Neutrophil (primary cell): ENCODE results near the gene NPHS1.

Experiments
- H3K27ac ChIP-seq: fragments of 200-600 bp; sonication (generic); 2 replicates; pipeline ENCODE4 v1.5.1; 2016; ENCODE audit warnings: mild to moderate bottlenecking, moderate library complexity
- H3K27me3 ChIP-seq: fragments of 200-600 bp; sonication (generic); 2 replicates; pipeline ENCODE4 v1.6.0; 2016; ENCODE audit warnings: mild to moderate bottlenecking
- H3K36me3 ChIP-seq: fragments of 200-600 bp; sonication (generic); 2 replicates; pipeline ENCODE4 v1.5.1; 2017
- H3K4me1 ChIP-seq, 2 experiments: fragments of 200-600 bp in 1 of 2; sonication (generic) in 1 of 2; 1 replicate in 1 of 2; 2 replicates in 1 of 2; pipeline versions ENCODE4 v1.5.1 to v1.6.1; 2013 to 2016; ENCODE audit warnings: low read depth in 1 of 2, low read length in 1 of 2, mild to moderate bottlenecking in 1 of 2, moderate library complexity in 1 of 2; ENCODE audit not compliant: control insufficient read depth in 1 of 2, insufficient read depth in 1 of 2
- H3K4me3 ChIP-seq, 2 experiments: fragments of 200-600 bp in 1 of 2; sonication (generic) in 1 of 2; 1 replicate in 1 of 2; 2 replicates in 1 of 2; pipeline ENCODE4 v1.5.1; 2013 to 2016; ENCODE audit warnings: low read depth in 1 of 2, low read length in 1 of 2, mild to moderate bottlenecking in 1 of 2, moderate library complexity in 1 of 2
- H3K9me3 ChIP-seq: fragments of 200-600 bp; sonication (generic); 2 replicates; pipeline ENCODE4 v1.5.1; 2016
- TF ChIP-seq, protein P1 (sequence below): fragments of 200-600 bp; sonication (generic); IDR thresholded peaks from 2 replicates; pipeline ENCODE4 v1.5.1; 2016; ENCODE audit warnings: antibody characterized with exemption

Gene NPHS1

GRCh38 chr19:35883882-35884281 is 31.6 kb upstream of the NPHS1 start:
- H3K4me3 ChIP-seq = no peak overlapping the region
- TF ChIP-seq, protein P1, sequence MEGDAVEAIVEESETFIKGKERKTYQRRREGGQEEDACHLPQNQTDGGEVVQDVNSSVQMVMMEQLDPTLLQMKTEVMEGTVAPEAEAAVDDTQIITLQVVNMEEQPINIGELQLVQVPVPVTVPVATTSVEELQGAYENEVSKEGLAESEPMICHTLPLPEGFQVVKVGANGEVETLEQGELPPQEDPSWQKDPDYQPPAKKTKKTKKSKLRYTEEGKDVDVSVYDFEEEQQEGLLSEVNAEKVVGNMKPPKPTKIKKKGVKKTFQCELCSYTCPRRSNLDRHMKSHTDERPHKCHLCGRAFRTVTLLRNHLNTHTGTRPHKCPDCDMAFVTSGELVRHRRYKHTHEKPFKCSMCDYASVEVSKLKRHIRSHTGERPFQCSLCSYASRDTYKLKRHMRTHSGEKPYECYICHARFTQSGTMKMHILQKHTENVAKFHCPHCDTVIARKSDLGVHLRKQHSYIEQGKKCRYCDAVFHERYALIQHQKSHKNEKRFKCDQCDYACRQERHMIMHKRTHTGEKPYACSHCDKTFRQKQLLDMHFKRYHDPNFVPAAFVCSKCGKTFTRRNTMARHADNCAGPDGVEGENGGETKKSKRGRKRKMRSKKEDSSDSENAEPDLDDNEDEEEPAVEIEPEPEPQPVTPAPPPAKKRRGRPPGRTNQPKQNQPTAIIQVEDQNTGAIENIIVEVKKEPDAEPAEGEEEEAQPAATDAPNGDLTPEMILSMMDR = no peak
- peaks cover 21% of the 10 kb centered on the region for H3K27me3 ChIP-seq
- peaks cover 5% of the 10 kb centered on the region in 2 experiments for H3K4me1 ChIP-seq
- peaks cover 33% of the 10 kb centered on the region for H3K36me3 ChIP-seq
- H3K27ac ChIP-seq = no peak overlapping the region
- H3K9me3 ChIP-seq = peaks cover 7% of the 10 kb centered on the region

DNA sequence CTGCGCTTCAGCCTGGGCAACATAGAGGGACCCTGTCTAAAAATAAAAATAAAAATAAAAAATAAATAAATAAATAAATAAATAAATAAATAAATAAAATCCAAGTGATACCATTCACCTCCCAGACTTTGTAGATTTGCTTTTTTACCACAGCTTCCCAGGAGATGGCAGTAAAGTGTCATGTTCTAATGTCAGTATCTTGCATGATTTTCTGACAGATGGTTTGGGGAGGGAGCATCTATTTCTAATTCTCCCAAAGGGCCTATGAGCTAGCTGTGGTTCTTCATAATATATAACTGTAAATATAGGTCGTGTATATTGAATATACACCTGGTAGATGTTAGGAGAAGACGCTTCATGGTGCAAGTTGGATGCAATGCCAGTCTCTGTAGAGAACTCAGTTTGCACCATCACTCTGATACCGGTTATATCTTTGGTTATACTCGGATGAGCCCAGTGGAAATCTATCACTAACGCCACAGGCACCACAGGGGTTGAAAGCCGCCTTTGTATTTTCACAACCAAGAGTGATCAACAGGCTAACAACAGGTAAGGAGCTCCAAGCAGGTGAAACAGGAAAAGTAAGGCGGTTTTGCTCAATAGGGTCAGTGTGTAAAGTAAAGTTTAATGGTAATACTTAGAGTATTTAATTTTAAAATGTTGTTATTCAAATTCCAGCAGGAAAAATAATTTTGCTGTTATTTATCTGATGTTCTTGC is 30.0 kb upstream of the NPHS1 start:
- Histone ChIP-seq H3K36me3 (peaks cover 17% of the 10 kb centered on the region), H3K4me1 (peaks cover 5% of the 10 kb centered on the region in 2 experiments), H3K27me3 (peaks cover 37% of the 10 kb centered on the region), H3K27ac (peak overlapping the region; percentile 36), H3K9me3 (no peaks in the 10 kb centered on the region), H3K4me3 (no peak overlapping the region)
- TF ChIP-seq, protein P1 = peak; percentile 69

GRCh38 chr19:35879770-35880317 is 27.5 kb upstream of the NPHS1 start:
- Histone ChIP-seq H3K4me3 (no peak overlapping the region), H3K4me1 (peaks cover 5% of the 10 kb centered on the region in 2 experiments), H3K27me3 (peaks cover 51% of the 10 kb centered on the region), H3K9me3 (no peaks in the 10 kb centered on the region), H3K36me3 (no peaks in the 10 kb centered on the region), H3K27ac (no peak overlapping the region)
- TF ChIP-seq, protein P1 = no peak

DNA sequence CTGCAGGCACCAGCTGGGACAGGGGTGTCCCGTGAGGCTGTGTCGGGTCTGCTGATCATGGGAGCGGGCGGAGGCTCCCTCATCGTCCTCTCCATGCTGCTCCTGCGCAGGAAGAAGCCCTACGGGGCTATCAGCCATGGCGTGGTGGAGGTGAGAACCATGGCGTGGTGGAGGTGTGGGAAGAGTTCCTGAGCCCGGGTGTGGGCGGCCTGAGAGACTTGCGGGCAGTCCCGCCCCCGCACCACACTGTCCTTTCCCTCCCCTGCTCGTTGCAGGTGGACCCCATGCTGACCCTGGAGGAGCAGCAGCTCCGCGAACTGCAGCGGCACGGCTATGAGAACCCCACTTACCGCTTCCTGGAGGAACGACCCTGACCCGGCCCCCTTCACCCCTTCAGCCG is 26.8 kb upstream of the NPHS1 start:
- Histone ChIP-seq H3K36me3 (no peaks in the 10 kb centered on the region), H3K4me3 (no peak overlapping the region), H3K4me1 (peaks cover 5% of the 10 kb centered on the region in 2 experiments), H3K27ac (no peak overlapping the region), H3K27me3 (peaks cover 58% of the 10 kb centered on the region), H3K9me3 (no peaks in the 10 kb centered on the region)
- TF ChIP-seq, protein P1 = no peak

DNA sequence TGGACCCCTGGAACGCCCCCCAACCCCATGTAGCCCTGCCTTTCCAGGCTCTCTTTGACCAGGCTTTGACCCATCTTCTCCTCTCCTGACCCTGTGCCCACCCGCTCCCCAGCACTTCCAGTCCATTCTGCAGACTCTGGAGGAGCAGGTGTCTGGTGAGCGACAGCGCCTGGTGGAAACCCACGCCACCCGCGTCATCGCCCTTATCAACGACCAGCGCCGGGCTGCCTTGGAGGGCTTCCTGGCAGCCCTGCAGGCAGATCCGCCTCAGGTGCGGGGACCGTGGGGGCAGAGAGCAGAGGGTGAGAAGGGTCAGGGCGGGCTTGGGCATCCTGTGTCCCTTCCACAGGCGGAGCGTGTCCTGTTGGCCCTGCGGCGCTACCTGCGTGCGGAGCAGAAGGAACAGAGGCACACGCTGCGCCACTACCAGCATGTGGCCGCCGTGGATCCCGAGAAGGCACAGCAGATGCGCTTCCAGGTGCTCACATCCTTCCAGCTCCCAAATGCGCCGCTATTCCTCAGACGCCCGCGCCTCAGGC is 22.2 kb upstream of the NPHS1 start:
- Histone ChIP-seq H3K4me3 (no peak overlapping the region), H3K9me3 (no peaks in the 10 kb centered on the region), H3K36me3 (no peaks in the 10 kb centered on the region), H3K27me3 (peaks cover 80% of the 10 kb centered on the region), H3K4me1 (peaks cover 9% of the 10 kb centered on the region in 2 experiments), H3K27ac (no peak overlapping the region)
- TF ChIP-seq, protein P1 = no peak
